Stimulated activated CD4-positive, alpha-beta T cell treated with anti-CD3 and anti-CD28 coated beads, TNF-alpha, amount 100 ng/mL, for 24 hours (primary cell): ENCODE measurements around the gene NPB.

Experiments
- DNase-seq, 3 experiments: peaks; one replicate each; pipeline ENCODE4 v3.0.0-alpha.2; 2020; ENCODE audit warnings: low read depth in 3 of 3

The NPB gene

GRCh38 chr17:81898885-81899284, 3.2 kb upstream of the NPB start:
- DNase-seq, result no peak

- DNase-seq, result no peak
Measured at GRCh38 chr17:81899514-81900166, 2.4 kb upstream of the NPB start.

- DNase-seq, result no peak
Measured at GRCh38 chr17:81900181-81900820, 1.7 kb upstream of the NPB start.

GRCh38 chr17:81901167-81902022, 643 bp upstream of the NPB start:
- DNase-seq, result no peak

- DNase-seq, result no peak
Measured at GRCh38 chr17:81902653-81903414, 796 bp downstream of the NPB start.

GRCh38 chr17:81903415-81903831, 1.4 kb downstream of the NPB start:
- no peak for DNase-seq

- DNase-seq, result no peak
Measured at GRCh38 chr17:81903896-81904599, 2.0 kb downstream of the NPB start.

- DNase-seq, result no peak
Measured at GRCh38 chr17:81904600-81905423, 2.8 kb downstream of the NPB start.

GRCh38 chr17:81905424-81905875, 3.4 kb downstream of the NPB start:
- DNase-seq, result no peak

GRCh38 chr17:81905993-81906392, 4.0 kb downstream of the NPB start:
- DNase-seq, result no peak

GRCh38 chr17:81906476-81907218, 4.6 kb downstream of the NPB start:
- DNase-seq, result no peak

- no peak for DNase-seq
Measured at GRCh38 chr17:81907219-81908145, 5.4 kb downstream of the NPB start.

GRCh38 chr17:81908793-81909192, 6.8 kb downstream of the NPB start:
- no peak for DNase-seq

- DNase-seq, result no peak
Measured at GRCh38 chr17:81909231-81909630, 7.2 kb downstream of the NPB start.

- DNase-seq, result no peak
Measured at GRCh38 chr17:81909966-81910839, 8.2 kb downstream of the NPB start.

GRCh38 chr17:81910840-81911276, 8.8 kb downstream of the NPB start:
- DNase-seq, result no peak

GRCh38 chr17:81911277-81911961, 9.4 kb downstream of the NPB start, which contains the start of gene PCYT2:
Gene PCYT2 (minus strand): TSS chr17:81911399. CDS start chr17:81911355, 44 bp downstream.
- peak; percentile 81 to 93 (median 85) for DNase-seq
